Measurements from ENCODE around the gene CRELD1. TPM values are rescaled to one million over a fixed set of nuclear protein-coding genes. Genes with fewer than 3 reads are reported as not detected.

The CRELD1 gene
- total and polyA plus RNA-seq, 4 donors = 28.0 to 60.1 (median 41.7) TPM

GRCh38 chr3:9986230-9986725, 52.6 kb downstream of the CRELD1 start:
- TF ChIP-seq CTCF (IDR thresholded peaks at IDR 0.05; ENCODE audit: control extremely low read depth, extremely low read depth) = no peak
- Histone ChIP-seq H3K9ac (ENCODE audit: insufficient read depth in 1 of 2, low read length in 2 of 2) (peak overlapping the region; percentile 57 to 82), H3K4me1 (ENCODE audit: control insufficient read depth in 5 of 5, insufficient read depth in 5 of 5, low read length in 5 of 5) (peaks cover 3 to 24% (median 10%) of the 10 kb centered on the region in 5 donors), H3K27me3 (ENCODE audit: control insufficient read depth in 3 of 3, insufficient read depth in 3 of 3, low read length in 2 of 3) (no peaks in the 10 kb centered on the region), H3K9me3 (ENCODE audit: control insufficient read depth in 4 of 4, insufficient read depth in 3 of 4, low read length in 3 of 4) (no peaks in the 10 kb centered on the region), H3K36me3 (ENCODE audit: control insufficient read depth in 4 of 4, insufficient read depth in 4 of 4, low read length in 4 of 4) (peaks cover 0 to 5% (median 2%) of the 10 kb centered on the region in 4 donors), H3K4me3 (peak overlapping the region; percentile 79), H3K27ac (ENCODE audit: low read depth in 1 of 2, low read length in 1 of 2) (peak overlapping the region; percentile 82 to 95)
- peak; percentile 23 for ATAC-seq (ENCODE audit: insufficient read depth, low FRiP score)
- peak in 1 of 3 donors; percentile 11 for DNase-seq
- 1% methylated on average over 17 of the region's 17 CpGs for WGBS, 2 donors

- no peak for TF ChIP-seq CTCF (IDR thresholded peaks at IDR 0.05; ENCODE audit: control extremely low read depth, extremely low read depth)
These were observed 60.6 kb downstream of the CRELD1 start for GRCh38 chr3:9994086-9994844.

More at GRCh38 chr3:9994086-9994844, 60.6 kb downstream of the CRELD1 start:
- DNase-seq (peak in 2 of 3 donors; percentile 46 to 69), ATAC-seq (ENCODE audit: insufficient read depth, low FRiP score) (no peak)
- peaks cover 0 to 6% (median under 1%) of the 10 kb centered on the region in 4 donors for H3K36me3 ChIP-seq (ENCODE audit: control insufficient read depth in 4 of 4, insufficient read depth in 4 of 4, low read length in 4 of 4)
- WGBS, 2 donors = 65 to 70% methylated on average over 10 of the region's 10 CpGs
- no peaks in the 10 kb centered on the region for H3K27me3 ChIP-seq (ENCODE audit: control insufficient read depth in 3 of 3, insufficient read depth in 3 of 3, low read length in 2 of 3)
- no peaks in the 10 kb centered on the region for H3K4me1 ChIP-seq (ENCODE audit: control insufficient read depth in 5 of 5, insufficient read depth in 5 of 5, low read length in 5 of 5)
- no peaks in the 10 kb centered on the region for H3K9me3 ChIP-seq (ENCODE audit: control insufficient read depth in 4 of 4, insufficient read depth in 3 of 4, low read length in 3 of 4)
- H3K9ac ChIP-seq (ENCODE audit: insufficient read depth in 1 of 2, low read length in 2 of 2) = no peak overlapping the region
- no peak overlapping the region for H3K4me3 ChIP-seq
- H3K27ac ChIP-seq (ENCODE audit: low read depth in 1 of 2, low read length in 1 of 2) = no peak overlapping the region

Small RNA genes lying within 50 kb of the gene (small RNA-seq; reads per million reads assigned to genes)
- gene RNU6-882P (ENCODE audit: low replicate concordance) = not detected

Other genes starting within 250 kb of the CRELD1 start
- gene CPNE9, start 230.0 kb upstream of the CRELD1 start, total RNA-seq = under 1 TPM in 1 of 2 donors, not detected in 1; 0.34 TPM
- gene CPNE9, start 230.0 kb upstream of the CRELD1 start, polyA plus RNA-seq = under 1 TPM; 0.11 to 0.16 TPM
- gene BRPF1, start 202.1 kb upstream of the CRELD1 start, total RNA-seq = 10 to 100 TPM; 18.4 to 26.4 TPM
- 10 to 100 TPM in 1 of 2 donors, 1 to 10 TPM in 1; 8.3 to 13.7 TPM for gene BRPF1, start 202.1 kb upstream of the CRELD1 start, polyA plus RNA-seq
- gene OGG1, start 183.9 kb upstream of the CRELD1 start, total RNA-seq = 10 to 100 TPM; 29.3 to 31.2 TPM
- gene OGG1, start 183.9 kb upstream of the CRELD1 start, polyA plus RNA-seq = 10 to 100 TPM; 13.2 to 17.3 TPM
- gene CAMK1, start 163.9 kb upstream of the CRELD1 start, total RNA-seq = 10 to 100 TPM; 21.7 to 35.0 TPM
- 10 to 100 TPM; 30.5 to 43.9 TPM for gene CAMK1, start 163.9 kb upstream of the CRELD1 start, polyA plus RNA-seq
- gene TADA3, start 141.4 kb upstream of the CRELD1 start, total RNA-seq = 10 to 100 TPM; 48.7 to 62.3 TPM
- 10 to 100 TPM; 41.6 to 57.8 TPM for gene TADA3, start 141.4 kb upstream of the CRELD1 start, polyA plus RNA-seq
- 100 to 1,000 TPM in 1 of 2 donors, 10 to 100 TPM in 1; 74.9 to 174 TPM for gene ARPC4, start 140.8 kb upstream of the CRELD1 start, total RNA-seq
- 100 to 1,000 TPM in 1 of 2 donors, 10 to 100 TPM in 1; 85.3 to 239 TPM for gene ARPC4, start 140.8 kb upstream of the CRELD1 start, polyA plus RNA-seq
- gene TTLL3, start 123.6 kb upstream of the CRELD1 start, total RNA-seq = 10 to 100 TPM; 40.7 to 82.3 TPM
- 10 to 100 TPM; 28.4 to 34.2 TPM for gene TTLL3, start 123.6 kb upstream of the CRELD1 start, polyA plus RNA-seq
- 10 to 100 TPM; 16.3 to 34.9 TPM for gene RPUSD3, start 89.8 kb upstream of the CRELD1 start, total RNA-seq
- 10 to 100 TPM; 25.7 to 26.8 TPM for gene RPUSD3, start 89.8 kb upstream of the CRELD1 start, polyA plus RNA-seq
- not detected for gene CIDEC, start 53.6 kb upstream of the CRELD1 start, total RNA-seq
- gene CIDEC, start 53.6 kb upstream of the CRELD1 start, polyA plus RNA-seq = under 1 TPM in 1 of 2 donors, not detected in 1; 0.08 TPM
- 10 to 100 TPM; 20.7 to 28.7 TPM for gene JAGN1, start 43.2 kb upstream of the CRELD1 start, total RNA-seq
- 10 to 100 TPM; 41.0 to 43.7 TPM for gene JAGN1, start 43.2 kb upstream of the CRELD1 start, polyA plus RNA-seq
- 10 to 100 TPM; 11.3 to 22.9 TPM for gene IL17RE, start 31.0 kb upstream of the CRELD1 start, total RNA-seq
- 10 to 100 TPM in 1 of 2 donors, 1 to 10 TPM in 1; 7.0 to 26.1 TPM for gene IL17RE, start 31.0 kb upstream of the CRELD1 start, polyA plus RNA-seq
- 10 to 100 TPM; 31.7 to 35.4 TPM for gene IL17RC, start 16.7 kb upstream of the CRELD1 start, total RNA-seq
- 10 to 100 TPM; 20.5 to 39.8 TPM for gene IL17RC, start 16.7 kb upstream of the CRELD1 start, polyA plus RNA-seq
- 1 to 10 TPM; 2.1 to 5.2 TPM for gene PRRT3, start 18.6 kb downstream of the CRELD1 start, total RNA-seq
- 1 to 10 TPM; 1.1 to 1.5 TPM for gene PRRT3, start 18.6 kb downstream of the CRELD1 start, polyA plus RNA-seq
- gene EMC3, start 53.0 kb downstream of the CRELD1 start, total RNA-seq = 10 to 100 TPM; 64.2 to 82.5 TPM
- gene EMC3, start 53.0 kb downstream of the CRELD1 start, polyA plus RNA-seq = 100 to 1,000 TPM in 1 of 2 donors, 10 to 100 TPM in 1; 51.9 to 116 TPM
- gene FANCD2, start 92.6 kb downstream of the CRELD1 start, total RNA-seq = 1 to 10 TPM; 5.8 to 8.6 TPM
- 1 to 10 TPM; 2.9 to 3.0 TPM for gene FANCD2, start 92.6 kb downstream of the CRELD1 start, polyA plus RNA-seq
- gene FANCD2OS, start 174.4 kb downstream of the CRELD1 start, total RNA-seq = not detected
- not detected for gene FANCD2OS, start 174.4 kb downstream of the CRELD1 start, polyA plus RNA-seq
- 100 to 1,000 TPM; 108 to 112 TPM for gene BRK1, start 181.8 kb downstream of the CRELD1 start, total RNA-seq
- gene BRK1, start 181.8 kb downstream of the CRELD1 start, polyA plus RNA-seq = 100 to 1,000 TPM; 136 to 184 TPM
- 10 to 100 TPM; 31.0 to 66.2 TPM for gene VHL, start 207.9 kb downstream of the CRELD1 start, total RNA-seq
- gene VHL, start 207.9 kb downstream of the CRELD1 start, polyA plus RNA-seq = 10 to 100 TPM; 26.8 to 30.3 TPM
- gene IRAK2, start 231.1 kb downstream of the CRELD1 start, total RNA-seq = 10 to 100 TPM in 1 of 2 donors, 1 to 10 TPM in 1; 6.8 to 13.2 TPM
- gene IRAK2, start 231.1 kb downstream of the CRELD1 start, polyA plus RNA-seq = 10 to 100 TPM in 1 of 2 donors, 1 to 10 TPM in 1; 2.9 to 33.1 TPM

Data from lung (tissue), 13 donors.